ENCODE results near the gene SPOPL.

GRCh38 chr2:138550172-138550571, 48.6 kb downstream of the SPOPL start:
- no peak for TF ChIP-seq POLR2A (IDR thresholded peaks at IDR 0.05)
- TF ChIP-seq CTCF (IDR thresholded peaks at IDR 0.05) = no peak
